Measurements from ENCODE around the gene EFEMP1. TPM values are rescaled to one million over a fixed set of nuclear protein-coding genes. Genes with fewer than 3 reads are reported as not detected.

EFEMP1 gene
- total RNA-seq, 2 experiments from 2014 or later, result not detected

GRCh38 chr2:55901941-55902340 is 21.6 kb downstream of the EFEMP1 start:
- POLR2A ChIA-PET, result no interaction called here
- CTCF ChIA-PET, result no interaction called here
- Mint-ChIP-seq H3K4me3 (no peak overlapping the region), H3K27me3 (no peaks in the 10 kb centered on the region), H3K4me1 (no peaks in the 10 kb centered on the region), H3K9me3 (no peaks in the 10 kb centered on the region), H3K36me3 (ENCODE audit: low read depth) (no peaks in the 10 kb centered on the region), H3K27ac (no peak overlapping the region)
- no peak for DNase-seq

GRCh38 chr2:55901322-55901721 is 22.3 kb downstream of the EFEMP1 start:
- no peaks in the 10 kb centered on the region for H3K4me1 Mint-ChIP-seq
- H3K27me3 Mint-ChIP-seq, result no peaks in the 10 kb centered on the region
- DNase-seq, result no peak
- no peaks in the 10 kb centered on the region for H3K9me3 Mint-ChIP-seq
- no peaks in the 10 kb centered on the region for H3K36me3 Mint-ChIP-seq (ENCODE audit: low read depth)
- H3K27ac Mint-ChIP-seq, result no peak overlapping the region
- no peak overlapping the region for H3K4me3 Mint-ChIP-seq
- POLR2A ChIA-PET, result no interaction called here
- CTCF ChIA-PET, result no interaction called here

- no peak overlapping the region for H3K4me3 Mint-ChIP-seq
- no peaks in the 10 kb centered on the region for H3K9me3 Mint-ChIP-seq
- ChIA-PET POLR2A (no interaction called here), CTCF (no interaction called here)
- H3K27me3 Mint-ChIP-seq, result no peaks in the 10 kb centered on the region
- H3K4me1 Mint-ChIP-seq, result no peaks in the 10 kb centered on the region
- no peak overlapping the region for H3K27ac Mint-ChIP-seq
- no peaks in the 10 kb centered on the region for H3K36me3 Mint-ChIP-seq (ENCODE audit: low read depth)
- no peak for DNase-seq
Measured at GRCh38 chr2:55899881-55900280, 23.7 kb downstream of the EFEMP1 start.

- ChIA-PET POLR2A (no interaction called here), CTCF (no interaction called here)
- no peak for DNase-seq
- no peaks in the 10 kb centered on the region for H3K9me3 Mint-ChIP-seq
- no peaks in the 10 kb centered on the region for H3K4me1 Mint-ChIP-seq
- no peak overlapping the region for H3K4me3 Mint-ChIP-seq
- H3K27me3 Mint-ChIP-seq, result no peaks in the 10 kb centered on the region
- H3K36me3 Mint-ChIP-seq (ENCODE audit: low read depth), result no peaks in the 10 kb centered on the region
- no peak overlapping the region for H3K27ac Mint-ChIP-seq
Measured at GRCh38 chr2:55898386-55899040, 25.1 kb downstream of the EFEMP1 start.

GRCh38 chr2:55896633-55897032 is 26.9 kb downstream of the EFEMP1 start:
- POLR2A ChIA-PET, result interaction anchor here (0.6 kb wide), 1 partner anchor 39 kb away, joined by 6 read pairs; no protein-coding TSS in a partner anchor
- H3K27ac Mint-ChIP-seq, result no peak overlapping the region
- H3K36me3 Mint-ChIP-seq (ENCODE audit: low read depth), result no peaks in the 10 kb centered on the region
- no peak overlapping the region for H3K4me3 Mint-ChIP-seq
- DNase-seq, result no peak
- CTCF ChIA-PET, result no interaction called here
- H3K27me3 Mint-ChIP-seq, result peaks cover 3% of the 10 kb centered on the region
- no peaks in the 10 kb centered on the region for H3K9me3 Mint-ChIP-seq
- no peaks in the 10 kb centered on the region for H3K4me1 Mint-ChIP-seq

GRCh38 chr2:55894720-55895119 is 28.9 kb downstream of the EFEMP1 start:
- no peaks in the 10 kb centered on the region for H3K4me1 Mint-ChIP-seq
- ChIA-PET CTCF (no interaction called here), POLR2A (no interaction called here)
- H3K9me3 Mint-ChIP-seq, result no peaks in the 10 kb centered on the region
- DNase-seq, result no peak
- no peaks in the 10 kb centered on the region for H3K36me3 Mint-ChIP-seq (ENCODE audit: low read depth)
- no peak overlapping the region for H3K4me3 Mint-ChIP-seq
- H3K27me3 Mint-ChIP-seq, result peaks cover 3% of the 10 kb centered on the region
- H3K27ac Mint-ChIP-seq, result no peak overlapping the region

GRCh38 chr2:55891671-55892094 is 31.9 kb downstream of the EFEMP1 start:
- H3K4me3 Mint-ChIP-seq, result no peak overlapping the region
- POLR2A ChIA-PET, result no interaction called here
- H3K27me3 Mint-ChIP-seq, result peaks cover 3% of the 10 kb centered on the region
- DNase-seq, result no peak
- CTCF ChIA-PET, result no interaction called here
- H3K4me1 Mint-ChIP-seq, result no peaks in the 10 kb centered on the region
- H3K9me3 Mint-ChIP-seq, result no peaks in the 10 kb centered on the region
- H3K27ac Mint-ChIP-seq, result no peak overlapping the region
- no peaks in the 10 kb centered on the region for H3K36me3 Mint-ChIP-seq (ENCODE audit: low read depth)

- ChIA-PET POLR2A (no interaction called here), CTCF (no interaction called here)
- H3K36me3 Mint-ChIP-seq (ENCODE audit: low read depth), result no peaks in the 10 kb centered on the region
- H3K27me3 Mint-ChIP-seq, result peaks cover 3% of the 10 kb centered on the region
- H3K9me3 Mint-ChIP-seq, result no peaks in the 10 kb centered on the region
- H3K4me1 Mint-ChIP-seq, result no peaks in the 10 kb centered on the region
- H3K27ac Mint-ChIP-seq, result no peak overlapping the region
- no peak overlapping the region for H3K4me3 Mint-ChIP-seq
- no peak for DNase-seq
Measured at GRCh38 chr2:55888936-55889335, 34.6 kb downstream of the EFEMP1 start.

- no peak for DNase-seq
- H3K36me3 Mint-ChIP-seq (ENCODE audit: low read depth), result no peaks in the 10 kb centered on the region
- CTCF ChIA-PET, result no interaction called here
- H3K4me3 Mint-ChIP-seq, result no peak overlapping the region
- no peaks in the 10 kb centered on the region for H3K9me3 Mint-ChIP-seq
- no peak overlapping the region for H3K27ac Mint-ChIP-seq
- H3K4me1 Mint-ChIP-seq, result no peaks in the 10 kb centered on the region
- POLR2A ChIA-PET, result no interaction called here
- peaks cover 3% of the 10 kb centered on the region for H3K27me3 Mint-ChIP-seq
Measured at GRCh38 chr2:55887901-55888624, 35.5 kb downstream of the EFEMP1 start.

- Mint-ChIP-seq H3K27me3 (peaks cover 2% of the 10 kb centered on the region), H3K4me3 (no peak overlapping the region), H3K4me1 (no peaks in the 10 kb centered on the region), H3K27ac (no peak overlapping the region), H3K9me3 (no peaks in the 10 kb centered on the region), H3K36me3 (ENCODE audit: low read depth) (no peaks in the 10 kb centered on the region)
- ChIA-PET CTCF (no interaction called here), POLR2A (no interaction called here)
- no peak for DNase-seq
Measured at GRCh38 chr2:55887351-55887750, 36.2 kb downstream of the EFEMP1 start.

GRCh38 chr2:55885944-55886281 is 37.7 kb downstream of the EFEMP1 start:
- no peaks in the 10 kb centered on the region for H3K4me1 Mint-ChIP-seq
- ChIA-PET POLR2A (interaction anchor here (0.5 kb wide), 1 partner anchor 82 kb away, joined by 4 read pairs; no protein-coding TSS in a partner anchor), CTCF (no interaction called here)
- no peak for DNase-seq
- no peaks in the 10 kb centered on the region for H3K36me3 Mint-ChIP-seq (ENCODE audit: low read depth)
- no peak overlapping the region for H3K27ac Mint-ChIP-seq
- H3K4me3 Mint-ChIP-seq, result no peak overlapping the region
- no peaks in the 10 kb centered on the region for H3K9me3 Mint-ChIP-seq
- H3K27me3 Mint-ChIP-seq, result no peaks in the 10 kb centered on the region

- Mint-ChIP-seq H3K27ac (no peak overlapping the region), H3K27me3 (no peaks in the 10 kb centered on the region), H3K9me3 (no peaks in the 10 kb centered on the region), H3K4me3 (no peak overlapping the region), H3K4me1 (no peaks in the 10 kb centered on the region), H3K36me3 (ENCODE audit: low read depth) (no peaks in the 10 kb centered on the region)
- no peak for DNase-seq
- CTCF ChIA-PET, result no interaction called here
- POLR2A ChIA-PET, result no interaction called here
Measured at GRCh38 chr2:55885127-55885943, 38.2 kb downstream of the EFEMP1 start.

GRCh38 chr2:55883829-55884228 is 39.8 kb downstream of the EFEMP1 start:
- Mint-ChIP-seq H3K4me1 (no peaks in the 10 kb centered on the region), H3K4me3 (no peak overlapping the region), H3K36me3 (ENCODE audit: low read depth) (no peaks in the 10 kb centered on the region), H3K27me3 (no peaks in the 10 kb centered on the region), H3K27ac (no peak overlapping the region), H3K9me3 (no peaks in the 10 kb centered on the region)
- no peak for DNase-seq
- POLR2A ChIA-PET, result no interaction called here
- CTCF ChIA-PET, result no interaction called here

All from activated CD4-positive, alpha-beta T cell treated with anti-CD3 and anti-CD28 coated beads, Interleukin-2, amount 10 ng/mL, durations not matched to agents 7 days and 5 days (primary cell).